ENCODE results near the gene PHACTR3.
"Not testable (repeated sequence)": the region's sequence is repeated elsewhere in the genome, so short reads cannot be mapped to it uniquely, and the experiment has no call there.

The PHACTR3 gene

DNA sequence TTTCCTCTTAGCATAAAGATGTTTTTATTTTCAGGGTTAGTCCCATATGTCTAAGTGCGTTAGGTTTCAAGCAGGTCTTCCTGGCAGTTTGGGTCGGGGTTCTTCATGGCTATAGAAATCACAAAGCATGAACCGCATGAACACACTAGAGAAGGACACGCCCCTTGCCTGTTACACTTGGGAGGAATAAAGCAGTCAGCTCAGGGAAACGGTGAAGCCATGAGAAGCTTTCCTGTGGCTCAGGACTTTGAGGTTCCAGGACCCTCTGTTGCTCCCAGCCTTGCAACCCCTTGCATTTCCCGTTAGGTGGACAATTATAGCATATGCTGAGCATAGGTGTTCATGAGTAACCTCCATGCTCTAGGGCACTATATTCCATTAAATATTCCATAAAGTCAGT, 232.4 kb downstream of the PHACTR3 start:
- in situ Hi-C loops (cut with MboI; ENCODE audit: low sequenced_read_pairs): no loop called here

DNA sequence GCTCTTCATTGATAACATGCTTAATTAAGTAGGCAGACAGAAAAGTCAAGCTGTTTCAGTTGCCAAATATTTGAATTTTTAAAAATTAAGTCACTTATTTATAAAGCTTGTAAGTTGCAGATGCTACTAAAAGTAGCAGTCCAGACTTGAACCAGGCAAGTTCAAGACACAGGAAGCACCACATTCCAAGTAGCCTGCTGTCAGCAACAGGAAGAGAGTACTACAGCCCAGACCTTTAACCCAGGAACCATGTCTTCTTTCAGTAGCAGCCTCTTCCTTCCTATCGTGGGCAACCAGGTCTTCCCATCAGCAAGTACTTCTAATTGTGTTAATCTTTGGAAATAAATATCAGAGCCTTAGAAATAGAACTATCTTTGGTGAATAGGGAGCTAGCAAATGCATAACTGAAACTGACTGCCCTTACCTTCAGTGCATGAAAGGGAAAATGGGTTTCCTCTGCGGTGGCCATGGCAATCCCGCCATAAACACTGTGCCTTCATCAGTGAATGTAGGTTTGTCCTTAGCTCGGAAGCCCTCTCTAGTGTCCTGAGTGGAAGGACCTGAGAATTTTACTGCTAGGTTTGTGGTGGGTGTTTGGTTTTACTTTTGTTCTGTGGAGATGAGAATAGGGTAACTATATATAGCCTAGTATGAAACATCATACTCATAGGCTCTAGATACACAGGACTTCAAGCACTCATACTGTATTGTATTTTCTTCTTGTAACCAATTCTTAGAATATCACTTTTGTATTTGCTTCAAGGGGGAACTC, 233.5 kb downstream of the PHACTR3 start:
- in situ Hi-C loops (cut with MboI; ENCODE audit: low sequenced_read_pairs): no loop called here

DNA sequence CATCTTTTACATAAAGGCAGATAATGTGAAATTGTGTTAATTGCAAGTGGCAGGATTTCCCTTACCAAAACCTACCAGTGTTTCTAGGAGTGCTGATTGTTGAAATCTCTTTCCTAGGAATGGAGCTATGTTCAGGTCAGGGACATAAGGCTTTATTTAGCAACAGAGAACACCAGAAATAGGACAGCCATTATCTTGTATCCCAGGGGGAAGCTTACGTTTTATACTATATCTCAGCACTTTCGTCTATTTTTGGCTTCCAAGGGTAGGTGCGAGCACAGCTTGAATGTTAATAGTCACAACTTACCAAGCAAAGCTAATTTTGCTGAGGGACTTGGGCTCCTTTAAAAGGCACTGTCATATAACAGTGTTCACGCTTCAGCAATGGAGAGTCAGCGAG, 235.1 kb downstream of the PHACTR3 start:
- in situ Hi-C loops (cut with MboI; ENCODE audit: low sequenced_read_pairs): no loop called here

DNA sequence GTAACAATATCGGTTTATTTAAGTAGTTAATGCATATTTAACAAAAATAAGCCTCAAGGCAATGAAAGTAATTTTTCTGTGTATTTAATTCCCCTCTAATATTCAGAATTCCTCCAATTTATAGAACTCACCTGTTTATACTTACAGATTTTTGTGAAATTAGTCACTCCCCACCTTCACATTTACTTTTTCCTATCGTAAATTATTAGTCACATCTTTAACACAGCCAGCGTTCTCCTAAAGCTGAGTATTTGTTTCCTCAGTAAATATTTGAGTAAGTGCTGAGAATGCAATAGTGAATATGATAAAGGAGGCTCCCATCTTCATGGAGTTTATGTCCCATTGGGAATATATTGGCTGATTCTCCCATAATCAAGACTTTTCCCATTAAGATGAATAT, 241.1 kb downstream of the PHACTR3 start:
- in situ Hi-C loops (cut with MboI; ENCODE audit: low sequenced_read_pairs): no loop called here

DNA sequence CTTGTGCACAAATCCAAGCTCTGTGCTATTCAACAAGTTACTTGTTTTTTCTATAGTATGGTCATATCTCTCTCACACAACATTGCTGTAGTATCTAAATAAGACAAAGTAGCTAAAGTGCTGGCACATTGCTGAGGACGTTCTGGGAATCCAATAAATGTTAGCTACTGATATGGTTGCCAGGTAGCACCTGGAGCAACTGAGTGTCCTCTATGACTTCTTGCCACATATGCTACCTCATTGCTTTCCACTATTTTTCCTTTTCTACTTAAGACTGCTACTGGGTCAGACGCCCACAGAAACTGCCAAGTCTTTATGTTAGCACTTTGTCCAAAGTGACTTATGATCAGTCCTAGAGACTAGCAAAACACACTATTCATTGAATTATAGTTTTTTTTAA, 243.8 kb downstream of the PHACTR3 start:
- in situ Hi-C loops (cut with MboI; ENCODE audit: low sequenced_read_pairs): no loop called here

DNA sequence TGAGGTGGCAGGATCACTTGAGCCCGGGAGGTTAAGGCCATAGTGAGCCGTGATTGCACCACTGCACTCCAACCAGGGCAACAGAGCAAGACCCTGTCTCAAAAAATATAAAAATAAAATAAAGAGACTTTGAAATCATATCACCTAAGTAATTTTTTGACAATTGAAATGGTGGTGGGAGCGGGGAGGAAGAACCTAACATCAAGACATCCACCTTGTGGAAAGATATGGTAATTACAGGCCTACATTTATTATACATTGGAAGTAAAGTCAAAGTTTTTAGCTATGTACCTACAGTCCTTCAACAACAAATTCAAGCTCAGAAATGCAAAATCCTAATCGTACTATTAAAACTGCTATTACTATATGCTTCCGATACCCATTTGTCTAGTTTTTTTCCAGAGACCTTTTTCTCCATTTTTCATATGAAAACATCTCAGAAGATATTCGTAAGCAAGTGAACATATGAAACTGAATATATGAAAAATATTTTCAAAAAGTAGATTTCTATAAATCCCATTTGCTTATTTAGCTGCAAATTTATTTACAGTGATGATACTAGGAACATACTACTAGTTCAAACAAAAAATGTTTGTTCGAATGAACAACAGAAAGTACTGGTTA, 245.8 kb downstream of the PHACTR3 start:
- in situ Hi-C loops (cut with MboI; ENCODE audit: low sequenced_read_pairs): no loop called here

DNA sequence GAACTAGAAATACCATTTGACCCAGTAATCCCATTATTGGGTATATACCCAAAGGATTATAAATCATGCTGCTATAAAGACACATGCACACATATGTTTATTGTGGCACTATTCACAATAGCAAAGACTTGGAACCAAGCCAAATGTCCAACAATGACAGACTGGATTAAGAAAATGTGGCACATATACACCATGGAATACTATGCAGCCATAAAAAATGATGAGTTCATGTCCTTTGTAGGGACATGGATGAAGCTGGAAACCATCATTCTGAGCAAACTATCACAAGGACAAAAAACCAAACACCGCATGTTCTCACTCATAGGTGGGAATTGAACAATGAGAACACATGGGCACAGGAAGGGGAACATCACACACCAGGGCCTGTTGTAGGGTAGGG, 252.2 kb downstream of the PHACTR3 start:
- in situ Hi-C loops (cut with MboI; ENCODE audit: low sequenced_read_pairs): not testable (repeated sequence)

GRCh38 chr20:59856941-59857340, 252.6 kb downstream of the PHACTR3 start:
- in situ Hi-C loops (cut with MboI; ENCODE audit: low sequenced_read_pairs): not testable (repeated sequence)

DNA sequence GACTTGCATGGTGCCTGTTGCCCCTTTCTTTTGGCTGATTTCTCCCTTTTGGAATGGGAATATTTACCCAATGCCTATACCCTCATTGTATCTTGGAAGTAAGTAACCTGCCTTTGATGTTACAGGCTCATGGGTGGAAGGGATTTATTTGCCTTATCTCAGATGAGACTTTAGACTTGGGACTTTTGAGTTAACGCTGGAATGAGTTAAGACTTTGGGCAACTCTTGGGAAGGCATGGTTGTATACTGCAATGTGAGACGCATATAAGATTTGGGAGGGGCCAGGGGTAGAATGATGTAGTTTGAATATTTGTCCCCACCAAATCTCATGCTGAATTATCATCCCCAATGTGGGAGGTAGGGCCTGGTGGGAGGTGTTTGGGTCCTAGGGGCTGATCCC, 253.6 kb downstream of the PHACTR3 start:
- in situ Hi-C loops (cut with MboI; ENCODE audit: low sequenced_read_pairs): no loop called here

GRCh38 chr20:59858425-59858824, 254.1 kb downstream of the PHACTR3 start:
- in situ Hi-C loops (cut with MboI; ENCODE audit: low sequenced_read_pairs): no loop called here

- in situ Hi-C loops (cut with MboI; ENCODE audit: low sequenced_read_pairs): no loop called here
These were observed 257.1 kb downstream of the PHACTR3 start for GRCh38 chr20:59861401-59861800.

GRCh38 chr20:59863058-59863457, 258.7 kb downstream of the PHACTR3 start:
- in situ Hi-C loops (cut with MboI; ENCODE audit: low sequenced_read_pairs): no loop called here

GRCh38 chr20:59864726-59865125, 260.4 kb downstream of the PHACTR3 start:
- in situ Hi-C loops (cut with MboI; ENCODE audit: low sequenced_read_pairs): no loop called here

GRCh38 chr20:59866338-59866737, 262.0 kb downstream of the PHACTR3 start:
- in situ Hi-C loops (cut with MboI; ENCODE audit: low sequenced_read_pairs): no loop called here

- in situ Hi-C loops (cut with MboI; ENCODE audit: low sequenced_read_pairs): no loop called here
These were observed 266.8 kb downstream of the PHACTR3 start for GRCh38 chr20:59871096-59871495.

DNA sequence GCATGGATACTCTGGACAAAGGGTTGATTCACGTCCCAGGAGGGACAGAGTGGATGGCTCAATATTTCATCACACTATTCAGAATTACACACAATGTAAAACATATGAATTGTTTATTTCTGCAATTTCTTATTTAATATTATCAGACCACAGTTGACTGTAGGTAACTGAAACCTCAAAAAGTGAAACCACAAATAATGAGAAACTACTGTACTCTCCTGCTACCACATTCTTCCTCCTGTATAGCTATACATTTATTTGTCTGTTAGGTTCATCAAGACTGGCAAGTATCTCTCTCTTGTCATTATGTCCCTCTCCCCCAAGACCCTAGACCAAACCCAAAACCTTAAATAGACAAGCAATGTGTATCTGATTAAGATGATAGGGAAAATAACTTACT, 269.1 kb downstream of the PHACTR3 start:
- in situ Hi-C loops (cut with MboI; ENCODE audit: low sequenced_read_pairs): no loop called here

DNA sequence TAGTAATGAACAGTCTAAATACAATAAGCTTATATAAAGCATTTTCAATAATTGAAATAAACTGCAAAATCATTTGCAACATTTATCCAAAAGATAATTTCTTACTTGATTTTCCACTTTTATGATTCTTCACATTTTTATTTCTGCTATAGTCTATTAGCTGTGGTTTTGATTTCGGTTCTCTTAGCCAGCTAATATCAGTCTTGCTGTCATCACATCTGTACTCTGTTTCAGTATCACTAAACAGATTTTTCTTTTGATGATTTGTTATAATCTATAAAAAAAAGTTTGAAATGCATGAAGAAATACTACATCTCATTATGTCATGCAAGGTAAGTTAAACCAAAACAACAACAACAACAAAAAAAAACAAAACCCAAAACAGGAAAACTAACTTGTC, 275.9 kb downstream of the PHACTR3 start:
- in situ Hi-C loops (cut with MboI; ENCODE audit: low sequenced_read_pairs): no loop called here

- in situ Hi-C loops (cut with MboI; ENCODE audit: low sequenced_read_pairs): no loop called here
These were observed 280.2 kb downstream of the PHACTR3 start for GRCh38 chr20:59884494-59884893.

DNA sequence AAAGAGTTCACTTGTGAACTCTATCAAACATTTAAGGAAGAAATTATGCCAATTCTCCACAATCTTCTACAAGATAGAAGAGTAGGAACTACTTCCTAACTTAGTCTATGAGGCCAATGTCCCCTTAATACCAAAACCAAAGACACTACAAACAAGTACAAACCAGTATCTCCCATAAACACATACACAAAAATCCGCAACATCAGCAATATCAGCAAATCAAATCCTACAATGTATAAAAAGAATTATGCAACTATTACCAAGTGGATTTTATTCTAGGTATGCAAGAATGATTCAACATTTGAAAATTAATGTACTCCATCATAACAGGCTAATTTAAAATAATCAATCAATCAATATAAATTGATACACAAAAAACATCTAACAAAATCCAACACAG, 283.7 kb downstream of the PHACTR3 start:
- in situ Hi-C loops (cut with MboI; ENCODE audit: low sequenced_read_pairs): no loop called here

GRCh38 chr20:59890035-59890434, 285.7 kb downstream of the PHACTR3 start:
- in situ Hi-C loops (cut with MboI; ENCODE audit: low sequenced_read_pairs): not testable (repeated sequence)

- in situ Hi-C loops (cut with MboI; ENCODE audit: low sequenced_read_pairs): no loop called here
These were observed 287.2 kb downstream of the PHACTR3 start for GRCh38 chr20:59891581-59891980.

DNA sequence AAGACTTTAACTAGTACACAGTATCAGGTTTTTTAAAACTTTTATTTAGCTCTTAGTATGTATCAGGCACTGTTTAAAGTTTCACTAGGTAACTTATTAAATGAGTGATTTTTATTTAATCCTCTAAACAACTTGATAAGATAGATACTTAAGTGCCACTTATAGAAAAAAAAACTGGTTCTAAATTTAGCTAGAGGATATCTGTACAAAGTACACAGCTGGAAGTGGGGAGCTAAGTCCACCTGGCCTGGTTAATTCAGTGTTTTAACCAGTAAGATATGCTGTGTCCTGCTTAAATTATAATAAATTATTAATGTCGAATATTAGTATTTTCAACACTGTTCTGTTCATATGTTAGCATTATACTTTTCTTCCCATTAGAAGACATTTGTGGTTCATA, 291.6 kb downstream of the PHACTR3 start:
- in situ Hi-C loops (cut with MboI; ENCODE audit: low sequenced_read_pairs): no loop called here
